Stimulated activated memory B cell treated with anti-CD40 and anti-IgM and Interleukin-4, amounts not matched to agents 10 μg/mL and 1 μg/mL and 100 μg/mL, for 72 hours (primary cell): Measurements from ENCODE around the gene TNFRSF11A.

Experiments
- ATAC-seq: fragments of 150-1000 bp; cut with Tn5 transposase; 2 replicates; pipeline ENCODE4 v1.10.0; 2021
- H3K27ac Mint-ChIP-seq: one replicate; pipeline ENCODE4 v1.8.0; 2022; ENCODE audit warnings: mild to moderate bottlenecking, mixed read lengths
- H3K27me3 Mint-ChIP-seq: one replicate; pipeline ENCODE4 v1.8.0; 2022; ENCODE audit warnings: mixed read lengths
- H3K36me3 Mint-ChIP-seq: one replicate; pipeline ENCODE4 v1.8.0; 2022; ENCODE audit warnings: mixed read lengths
- H3K4me1 Mint-ChIP-seq: one replicate; pipeline ENCODE4 v1.8.0; 2022; ENCODE audit warnings: mixed read lengths
- H3K4me3 Mint-ChIP-seq: one replicate; pipeline ENCODE4 v1.8.0; 2022; ENCODE audit warnings: mild to moderate bottlenecking, moderate library complexity, mixed read lengths
- H3K9me3 Mint-ChIP-seq: one replicate; pipeline ENCODE4 v1.8.0; 2022; ENCODE audit warnings: mixed read lengths

TNFRSF11A gene

GRCh38 chr18:62332431-62332830 is 7.3 kb downstream of the TNFRSF11A start:
- no peak for ATAC-seq
- H3K4me3 Mint-ChIP-seq, result no peak overlapping the region
- H3K27me3 Mint-ChIP-seq, result peaks cover 84% of the 10 kb centered on the region
- no peaks in the 10 kb centered on the region for H3K9me3 Mint-ChIP-seq
- no peaks in the 10 kb centered on the region for H3K36me3 Mint-ChIP-seq
- H3K27ac Mint-ChIP-seq, result no peak overlapping the region
- H3K4me1 Mint-ChIP-seq, result peaks cover 8% of the 10 kb centered on the region

- ATAC-seq, result no peak
- Mint-ChIP-seq H3K36me3 (no peaks in the 10 kb centered on the region), H3K27ac (no peak overlapping the region), H3K4me3 (no peak overlapping the region), H3K27me3 (peaks cover 77% of the 10 kb centered on the region), H3K4me1 (peaks cover 8% of the 10 kb centered on the region), H3K9me3 (no peaks in the 10 kb centered on the region)
These were observed 8.0 kb downstream of the TNFRSF11A start for GRCh38 chr18:62332964-62333695.

GRCh38 chr18:62334120-62334519 is 9.0 kb downstream of the TNFRSF11A start:
- Mint-ChIP-seq H3K36me3 (no peaks in the 10 kb centered on the region), H3K9me3 (no peaks in the 10 kb centered on the region), H3K27me3 (peaks cover 74% of the 10 kb centered on the region), H3K4me1 (peaks cover 8% of the 10 kb centered on the region), H3K27ac (no peak overlapping the region), H3K4me3 (no peak overlapping the region)
- ATAC-seq, result no peak

GRCh38 chr18:62335494-62335893 is 10.4 kb downstream of the TNFRSF11A start:
- H3K4me3 Mint-ChIP-seq, result no peak overlapping the region
- H3K36me3 Mint-ChIP-seq, result no peaks in the 10 kb centered on the region
- no peaks in the 10 kb centered on the region for H3K9me3 Mint-ChIP-seq
- H3K27me3 Mint-ChIP-seq, result peaks cover 69% of the 10 kb centered on the region
- no peak overlapping the region for H3K27ac Mint-ChIP-seq
- H3K4me1 Mint-ChIP-seq, result peaks cover 8% of the 10 kb centered on the region
- no peak for ATAC-seq

- H3K27me3 Mint-ChIP-seq, result peaks cover 58% of the 10 kb centered on the region
- peaks cover 6% of the 10 kb centered on the region for H3K4me1 Mint-ChIP-seq
- no peak overlapping the region for H3K27ac Mint-ChIP-seq
- no peaks in the 10 kb centered on the region for H3K36me3 Mint-ChIP-seq
- ATAC-seq, result no peak
- H3K4me3 Mint-ChIP-seq, result no peak overlapping the region
- H3K9me3 Mint-ChIP-seq, result no peaks in the 10 kb centered on the region
These were observed 11.5 kb downstream of the TNFRSF11A start for GRCh38 chr18:62336618-62337017.

- Mint-ChIP-seq H3K36me3 (no peaks in the 10 kb centered on the region), H3K27me3 (peaks cover 50% of the 10 kb centered on the region), H3K4me3 (no peak overlapping the region), H3K9me3 (no peaks in the 10 kb centered on the region), H3K4me1 (no peaks in the 10 kb centered on the region), H3K27ac (no peak overlapping the region)
- no peak for ATAC-seq
These were observed 12.2 kb downstream of the TNFRSF11A start for GRCh38 chr18:62337336-62337735.

GRCh38 chr18:62338446-62339105 is 13.5 kb downstream of the TNFRSF11A start:
- no peak overlapping the region for H3K4me3 Mint-ChIP-seq
- peaks cover 38% of the 10 kb centered on the region for H3K27me3 Mint-ChIP-seq
- H3K4me1 Mint-ChIP-seq, result no peaks in the 10 kb centered on the region
- H3K27ac Mint-ChIP-seq, result no peak overlapping the region
- H3K36me3 Mint-ChIP-seq, result no peaks in the 10 kb centered on the region
- H3K9me3 Mint-ChIP-seq, result no peaks in the 10 kb centered on the region
- no peak for ATAC-seq

- Mint-ChIP-seq H3K27ac (no peak overlapping the region), H3K27me3 (peaks cover 30% of the 10 kb centered on the region), H3K36me3 (no peaks in the 10 kb centered on the region), H3K9me3 (no peaks in the 10 kb centered on the region), H3K4me1 (no peaks in the 10 kb centered on the region), H3K4me3 (no peak overlapping the region)
- no peak for ATAC-seq
These were observed 14.2 kb downstream of the TNFRSF11A start for GRCh38 chr18:62339106-62339988.

- no peaks in the 10 kb centered on the region for H3K4me1 Mint-ChIP-seq
- no peaks in the 10 kb centered on the region for H3K9me3 Mint-ChIP-seq
- H3K27ac Mint-ChIP-seq, result no peak overlapping the region
- no peak for ATAC-seq
- peaks cover 22% of the 10 kb centered on the region for H3K27me3 Mint-ChIP-seq
- no peak overlapping the region for H3K4me3 Mint-ChIP-seq
- H3K36me3 Mint-ChIP-seq, result no peaks in the 10 kb centered on the region
These were observed 15.9 kb downstream of the TNFRSF11A start for GRCh38 chr18:62340996-62341395.

GRCh38 chr18:62341473-62341872 is 16.4 kb downstream of the TNFRSF11A start:
- Mint-ChIP-seq H3K36me3 (no peaks in the 10 kb centered on the region), H3K4me1 (no peaks in the 10 kb centered on the region), H3K27me3 (peaks cover 17% of the 10 kb centered on the region), H3K9me3 (no peaks in the 10 kb centered on the region), H3K27ac (no peak overlapping the region), H3K4me3 (no peak overlapping the region)
- ATAC-seq, result no peak

GRCh38 chr18:62342884-62343283 is 17.8 kb downstream of the TNFRSF11A start:
- Mint-ChIP-seq H3K4me3 (no peak overlapping the region), H3K9me3 (no peaks in the 10 kb centered on the region), H3K36me3 (no peaks in the 10 kb centered on the region), H3K27ac (no peak overlapping the region), H3K4me1 (no peaks in the 10 kb centered on the region), H3K27me3 (peaks cover 16% of the 10 kb centered on the region)
- no peak for ATAC-seq

GRCh38 chr18:62343316-62343715 is 18.2 kb downstream of the TNFRSF11A start:
- Mint-ChIP-seq H3K36me3 (no peaks in the 10 kb centered on the region), H3K9me3 (no peaks in the 10 kb centered on the region), H3K4me3 (no peak overlapping the region), H3K4me1 (no peaks in the 10 kb centered on the region), H3K27ac (no peak overlapping the region), H3K27me3 (peaks cover 16% of the 10 kb centered on the region)
- ATAC-seq, result no peak

GRCh38 chr18:62345909-62346308 is 20.8 kb downstream of the TNFRSF11A start:
- peak; percentile 46 for ATAC-seq
- no peak overlapping the region for H3K4me3 Mint-ChIP-seq
- H3K9me3 Mint-ChIP-seq, result no peaks in the 10 kb centered on the region
- no peak overlapping the region for H3K27ac Mint-ChIP-seq
- H3K27me3 Mint-ChIP-seq, result no peaks in the 10 kb centered on the region
- no peaks in the 10 kb centered on the region for H3K36me3 Mint-ChIP-seq
- H3K4me1 Mint-ChIP-seq, result no peaks in the 10 kb centered on the region

- no peaks in the 10 kb centered on the region for H3K27me3 Mint-ChIP-seq
- no peaks in the 10 kb centered on the region for H3K36me3 Mint-ChIP-seq
- no peaks in the 10 kb centered on the region for H3K9me3 Mint-ChIP-seq
- H3K4me1 Mint-ChIP-seq, result no peaks in the 10 kb centered on the region
- no peak overlapping the region for H3K4me3 Mint-ChIP-seq
- no peak for ATAC-seq
- no peak overlapping the region for H3K27ac Mint-ChIP-seq
These were observed 21.4 kb downstream of the TNFRSF11A start for GRCh38 chr18:62346333-62347088.

GRCh38 chr18:62347089-62347506 is 22.0 kb downstream of the TNFRSF11A start:
- Mint-ChIP-seq H3K9me3 (no peaks in the 10 kb centered on the region), H3K36me3 (no peaks in the 10 kb centered on the region), H3K27me3 (no peaks in the 10 kb centered on the region), H3K4me3 (no peak overlapping the region), H3K27ac (no peak overlapping the region), H3K4me1 (no peaks in the 10 kb centered on the region)
- no peak for ATAC-seq
